ENCODE data around the gene PIN1.

GRCh38 chr19:9819596-9819909 is 15.6 kb upstream of the PIN1 start:
- TF ChIP-seq HOXA5 (CRISPR knock-in tag; IDR thresholded peaks at IDR 0.05): no peak
- TF ChIP-seq CTCF (CRISPR knock-in tag; IDR thresholded peaks at IDR 0.05): no peak
- TF ChIP-seq ZNF274 (CRISPR knock-in tag; IDR thresholded peaks at IDR 0.05): no peak
- TF ChIP-seq ZNF800 (CRISPR knock-in tag; IDR thresholded peaks at IDR 0.05): no peak
- TF ChIP-seq ZNF275 (CRISPR knock-in tag; IDR thresholded peaks at IDR 0.05; ENCODE audit: borderline replicate concordance): no peak
- no peak for TF ChIP-seq ATF6 (CRISPR knock-in tag; conservative IDR thresholded peaks at IDR 0.05)
- TF ChIP-seq CREM (IDR thresholded peaks at IDR 0.05): no peak
- TF ChIP-seq CREM (CRISPR knock-in tag; IDR thresholded peaks at IDR 0.05): no peak
- TF ChIP-seq PREB (CRISPR knock-in tag; IDR thresholded peaks at IDR 0.05): no peak
- peak; percentile 16; the same call in 1 of the 2 replicates for TF ChIP-seq BORCS8-MEF2B (CRISPR knock-in tag; IDR thresholded peaks at IDR 0.05)
- TF ChIP-seq EZH2 (conservative IDR thresholded peaks at IDR 0.05; ENCODE audit: low read depth, low read length): no peak
- TF ChIP-seq HMGXB3 (CRISPR knock-in tag; IDR thresholded peaks at IDR 0.05; ENCODE audit: borderline replicate concordance): no peak
- TF ChIP-seq POLR2AphosphoS2 (IDR thresholded peaks at IDR 0.05; ENCODE audit: low read depth, low read length): no peak
